D721Med (cell line): Measurements from ENCODE around the gene FIGLA.

Experiments used
- DNase-seq: peaks from one replicate; pipeline ENCODE4 v3.0.0; 2011; ENCODE audit warnings: low spot score; ENCODE audit not compliant: insufficient read length
- FAIRE-seq: peaks from 2 replicates; lab custom pipeline; 2011; peaks lifted over from hg19 to GRCh38; lab: Jason Lieb, UNC
- TF ChIP-seq, protein P1 (sequence below): IDR thresholded peaks from 2 replicates; pipeline ENCODE4 v1.5.1; 2012; ENCODE audit warnings: mild to moderate bottlenecking, control low read depth; ENCODE audit not compliant: insufficient read depth; ENCODE audit errors: missing control alignments

Gene FIGLA

GRCh38 chr2:70767079-70767698 lies 23.3 kb downstream of the FIGLA start:
- no peak for FAIRE-seq

GRCh38 chr2:70766357-70767078 lies 23.9 kb downstream of the FIGLA start:
- TF ChIP-seq, protein P1, sequence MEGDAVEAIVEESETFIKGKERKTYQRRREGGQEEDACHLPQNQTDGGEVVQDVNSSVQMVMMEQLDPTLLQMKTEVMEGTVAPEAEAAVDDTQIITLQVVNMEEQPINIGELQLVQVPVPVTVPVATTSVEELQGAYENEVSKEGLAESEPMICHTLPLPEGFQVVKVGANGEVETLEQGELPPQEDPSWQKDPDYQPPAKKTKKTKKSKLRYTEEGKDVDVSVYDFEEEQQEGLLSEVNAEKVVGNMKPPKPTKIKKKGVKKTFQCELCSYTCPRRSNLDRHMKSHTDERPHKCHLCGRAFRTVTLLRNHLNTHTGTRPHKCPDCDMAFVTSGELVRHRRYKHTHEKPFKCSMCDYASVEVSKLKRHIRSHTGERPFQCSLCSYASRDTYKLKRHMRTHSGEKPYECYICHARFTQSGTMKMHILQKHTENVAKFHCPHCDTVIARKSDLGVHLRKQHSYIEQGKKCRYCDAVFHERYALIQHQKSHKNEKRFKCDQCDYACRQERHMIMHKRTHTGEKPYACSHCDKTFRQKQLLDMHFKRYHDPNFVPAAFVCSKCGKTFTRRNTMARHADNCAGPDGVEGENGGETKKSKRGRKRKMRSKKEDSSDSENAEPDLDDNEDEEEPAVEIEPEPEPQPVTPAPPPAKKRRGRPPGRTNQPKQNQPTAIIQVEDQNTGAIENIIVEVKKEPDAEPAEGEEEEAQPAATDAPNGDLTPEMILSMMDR: no peak
- DNase-seq (no peak), FAIRE-seq (no peak)

More at GRCh38 chr2:70767079-70767698, 23.3 kb downstream of the FIGLA start:
- no peak for DNase-seq
- TF ChIP-seq, protein P1: no peak

- DNase-seq (no peak), FAIRE-seq (no peak)
- TF ChIP-seq, protein P1: no peak
Measured at GRCh38 chr2:70765507-70765906, 24.9 kb downstream of the FIGLA start.

GRCh38 chr2:70759446-70759845 lies 31.0 kb downstream of the FIGLA start:
- no peak for FAIRE-seq
- no peak for DNase-seq
- TF ChIP-seq, protein P1: no peak

DNA sequence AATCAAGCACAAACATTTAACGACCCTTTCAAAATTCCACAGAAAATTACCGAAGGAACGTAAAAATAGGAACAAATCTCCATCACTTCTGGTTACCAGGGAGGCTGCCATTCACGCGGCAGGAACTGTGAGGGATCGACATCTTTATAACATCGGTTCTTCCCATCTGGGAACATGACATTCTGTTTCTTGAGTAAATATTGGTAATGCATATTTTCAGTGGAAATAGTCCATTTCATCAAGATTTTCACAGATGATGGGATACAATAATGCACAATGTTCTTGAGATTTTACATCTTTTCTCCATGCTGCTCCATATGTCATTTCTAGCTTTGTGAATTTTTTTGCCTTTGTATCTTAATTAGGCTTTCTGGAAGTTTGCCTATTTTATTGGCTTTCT lies 32.5 kb downstream of the FIGLA start:
- FAIRE-seq: no peak
- TF ChIP-seq, protein P1: no peak
- DNase-seq: no peak

DNA sequence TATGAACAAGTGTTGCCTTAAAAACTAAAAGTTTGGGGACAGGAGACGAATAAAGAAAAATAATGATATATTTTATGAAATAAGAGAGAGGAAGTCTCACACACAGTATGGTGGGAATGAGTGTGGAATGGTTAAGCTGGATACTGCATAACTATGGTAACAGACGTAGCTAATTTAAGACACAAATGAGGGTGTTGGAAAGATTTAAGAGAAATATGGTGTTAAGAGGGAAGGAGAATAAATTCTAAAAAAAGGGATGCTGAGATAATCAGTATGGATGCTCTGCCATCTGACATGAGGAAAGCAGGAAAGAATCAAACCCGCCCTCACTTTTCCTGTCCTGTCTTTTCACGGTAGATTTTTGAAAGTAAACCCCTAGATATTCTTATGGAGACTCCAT lies 33.1 kb downstream of the FIGLA start:
- TF ChIP-seq, protein P1: no peak
- DNase-seq (no peak), FAIRE-seq (no peak)

GRCh38 chr2:70756128-70756527 lies 34.3 kb downstream of the FIGLA start:
- no peak for DNase-seq
- TF ChIP-seq, protein P1: no peak
- no peak for FAIRE-seq
